Head of caudate nucleus (tissue), 42 donors: ENCODE results near the gene PALLD.
A peak's percentile ranks its signal among the peaks of the same experiment; 100 is the strongest.

ENCODE experiments used
- DNase-seq, 42 donors: peaks; one replicate each; pipeline versions ENCODE4 v3.0.0 to v3.0.0-alpha.2; 2020 to 2021; ENCODE audit warnings: mixed read lengths in 7 of 42
- intact Hi-C: fragments of 100-400 bp; cut with DNase I; formaldehyde crosslinking; loops from one replicate; pipeline ENCODE4 v1.15.0; 2022

PALLD gene

GRCh38 chr4:168879188-168879587 is 382.3 kb downstream of the PALLD start:
- DNase-seq, result no peak
- intact Hi-C loops, result no loop called here

GRCh38 chr4:168880072-168880675 is 383.3 kb downstream of the PALLD start:
- intact Hi-C loops, result no loop called here
- no peak for DNase-seq

GRCh38 chr4:168880811-168881595 is 384.2 kb downstream of the PALLD start:
- intact Hi-C loops, result no loop called here
- DNase-seq, result peak in 3 of 42 donors; percentile 9 to 16 (median 16)

- no peak for DNase-seq
- intact Hi-C loops, result no loop called here
These were observed 385.0 kb downstream of the PALLD start for GRCh38 chr4:168881781-168882420.

GRCh38 chr4:168882650-168883233 is 385.9 kb downstream of the PALLD start:
- intact Hi-C loops, result no loop called here
- no peak for DNase-seq

GRCh38 chr4:168883513-168883912 is 386.7 kb downstream of the PALLD start:
- no peak for DNase-seq

GRCh38 chr4:168884251-168885124 is 387.6 kb downstream of the PALLD start:
- intact Hi-C loops, result no loop called here
- DNase-seq, result no peak

More at GRCh38 chr4:168883513-168883912, 386.7 kb downstream of the PALLD start:
- intact Hi-C loops, result no loop called here

- no peak for DNase-seq
- intact Hi-C loops, result no loop called here
These were observed 388.5 kb downstream of the PALLD start for GRCh38 chr4:168885400-168885799.

GRCh38 chr4:168886351-168886750 is 389.5 kb downstream of the PALLD start:
- intact Hi-C loops, result no loop called here
- no peak for DNase-seq

- intact Hi-C loops, result no loop called here
- no peak for DNase-seq
These were observed 391.0 kb downstream of the PALLD start for GRCh38 chr4:168887809-168888208.

- intact Hi-C loops, result no loop called here
- DNase-seq, result no peak
These were observed 391.9 kb downstream of the PALLD start for GRCh38 chr4:168888715-168889215.

- DNase-seq, result no peak
- intact Hi-C loops, result no loop called here
These were observed 394.2 kb downstream of the PALLD start for GRCh38 chr4:168891086-168891485.

- intact Hi-C loops, result no loop called here
- DNase-seq, result no peak
These were observed 394.8 kb downstream of the PALLD start for GRCh38 chr4:168891688-168892087.

- DNase-seq, result no peak
- intact Hi-C loops, result no loop called here
These were observed 395.6 kb downstream of the PALLD start for GRCh38 chr4:168892475-168892874.

- no peak for DNase-seq
- intact Hi-C loops, result no loop called here
These were observed 396.4 kb downstream of the PALLD start for GRCh38 chr4:168893205-168893604.

GRCh38 chr4:168893807-168894206 is 397.0 kb downstream of the PALLD start:
- intact Hi-C loops, result no loop called here
- no peak for DNase-seq

GRCh38 chr4:168900080-168900479 is 403.2 kb downstream of the PALLD start:
- DNase-seq, result no peak
- intact Hi-C loops, result no loop called here

GRCh38 chr4:168907119-168907698 is 410.4 kb downstream of the PALLD start:
- intact Hi-C loops, result no loop called here
- no peak for DNase-seq

- intact Hi-C loops, result no loop called here
- no peak for DNase-seq
These were observed 411.2 kb downstream of the PALLD start for GRCh38 chr4:168908093-168908492.
